H7 (cell line): Measurements from ENCODE around the gene RALGAPA2. TPM values are rescaled to one million over a fixed set of nuclear protein-coding genes. Genes with fewer than 3 reads are reported as not detected.
A peak's percentile ranks its signal among the peaks of the same experiment; 100 is the strongest.

Experiments used
- DNase-seq: peaks from one replicate; pipeline ENCODE4 v3.0.0; 2012
- H3K27me3 ChIP-seq: 2 replicates; pipeline ENCODE4 v1.6.0; 2011; ENCODE audit warnings: mild to moderate bottlenecking, low read length; ENCODE audit not compliant: control insufficient read depth, insufficient read depth
- H3K36me3 ChIP-seq: replicated peaks from 2 replicates; pipeline ENCODE4 v1.5.1; 2011; ENCODE audit warnings: low read length; ENCODE audit not compliant: control insufficient read depth, insufficient read depth
- H3K4me3 ChIP-seq: 2 replicates; pipeline ENCODE4 v1.5.1; 2011; ENCODE audit warnings: low read depth, mild to moderate bottlenecking, control low read depth, low read length, moderate library complexity; ENCODE audit not compliant: insufficient read depth
- total RNA-seq: library from RNA; depleted of rRNA; stranded (reverse); fragments of >200 nt; shearing (Covaris generic); gene quantifications from 2 replicates; pipeline ENCODE4 v1.2.3, GENCODE V29; 2014

Gene RALGAPA2
- total RNA-seq, 1 experiment from 2014 or later = 6.1 TPM

- H3K36me3 ChIP-seq = no peaks in the 10 kb centered on the region
- no peak for DNase-seq
- no peak overlapping the region for H3K4me3 ChIP-seq
- no peaks in the 10 kb centered on the region for H3K27me3 ChIP-seq
These were observed 6.2 kb downstream of the RALGAPA2 start for GRCh38 chr20:20706285-20706684.

- Histone ChIP-seq H3K4me3 (no peak overlapping the region), H3K27me3 (no peaks in the 10 kb centered on the region), H3K36me3 (no peaks in the 10 kb centered on the region)
- DNase-seq = no peak
These were observed 9.9 kb downstream of the RALGAPA2 start for GRCh38 chr20:20702330-20703245.

- no peaks in the 10 kb centered on the region for H3K36me3 ChIP-seq
- H3K4me3 ChIP-seq = no peak overlapping the region
- no peak for DNase-seq
- no peaks in the 10 kb centered on the region for H3K27me3 ChIP-seq
These were observed 12.5 kb downstream of the RALGAPA2 start for GRCh38 chr20:20699917-20700316.

GRCh38 chr20:20699144-20699543 is 13.3 kb downstream of the RALGAPA2 start:
- H3K36me3 ChIP-seq = no peaks in the 10 kb centered on the region

GRCh38 chr20:20697325-20697845 is 15.1 kb downstream of the RALGAPA2 start:
- Histone ChIP-seq H3K4me3 (no peak overlapping the region), H3K36me3 (no peaks in the 10 kb centered on the region), H3K27me3 (no peaks in the 10 kb centered on the region)
- peak; percentile 14 for DNase-seq

More at GRCh38 chr20:20699144-20699543, 13.3 kb downstream of the RALGAPA2 start:
- H3K4me3 ChIP-seq = no peak overlapping the region
- H3K27me3 ChIP-seq = no peaks in the 10 kb centered on the region
- DNase-seq = no peak

- H3K27me3 ChIP-seq = no peaks in the 10 kb centered on the region
- no peaks in the 10 kb centered on the region for H3K36me3 ChIP-seq
- DNase-seq = no peak
- H3K4me3 ChIP-seq = no peak overlapping the region
These were observed 17.1 kb downstream of the RALGAPA2 start for GRCh38 chr20:20695250-20695816.

GRCh38 chr20:20694591-20694990 is 17.9 kb downstream of the RALGAPA2 start:
- Histone ChIP-seq H3K27me3 (no peaks in the 10 kb centered on the region), H3K4me3 (no peak overlapping the region), H3K36me3 (no peaks in the 10 kb centered on the region)
- DNase-seq = no peak

GRCh38 chr20:20692587-20692986 is 19.9 kb downstream of the RALGAPA2 start:
- Histone ChIP-seq H3K36me3 (no peaks in the 10 kb centered on the region), H3K4me3 (no peak overlapping the region), H3K27me3 (no peaks in the 10 kb centered on the region)
- no peak for DNase-seq

- DNase-seq = no peak
- Histone ChIP-seq H3K4me3 (no peak overlapping the region), H3K27me3 (no peaks in the 10 kb centered on the region), H3K36me3 (no peaks in the 10 kb centered on the region)
These were observed 20.8 kb downstream of the RALGAPA2 start for GRCh38 chr20:20691477-20692235.

- Histone ChIP-seq H3K27me3 (no peaks in the 10 kb centered on the region), H3K36me3 (no peaks in the 10 kb centered on the region), H3K4me3 (no peak overlapping the region)
- no peak for DNase-seq
These were observed 21.6 kb downstream of the RALGAPA2 start for GRCh38 chr20:20690676-20691476.

GRCh38 chr20:20687319-20687718 is 25.1 kb downstream of the RALGAPA2 start:
- DNase-seq = no peak
- Histone ChIP-seq H3K4me3 (no peak overlapping the region), H3K27me3 (no peaks in the 10 kb centered on the region), H3K36me3 (no peaks in the 10 kb centered on the region)

GRCh38 chr20:20685635-20686034 is 26.8 kb downstream of the RALGAPA2 start:
- DNase-seq = no peak
- H3K36me3 ChIP-seq = no peaks in the 10 kb centered on the region
- H3K4me3 ChIP-seq = no peak overlapping the region
- no peaks in the 10 kb centered on the region for H3K27me3 ChIP-seq

GRCh38 chr20:20683481-20684321 is 28.7 kb downstream of the RALGAPA2 start:
- Histone ChIP-seq H3K36me3 (no peaks in the 10 kb centered on the region), H3K4me3 (no peak overlapping the region), H3K27me3 (no peaks in the 10 kb centered on the region)
- no peak for DNase-seq
